Measurements from ENCODE around the gene IGSF10.
"Not testable (repeated sequence)": the region's sequence is repeated elsewhere in the genome, so short reads cannot be mapped to it uniquely, and the experiment has no call there.

The IGSF10 gene

DNA sequence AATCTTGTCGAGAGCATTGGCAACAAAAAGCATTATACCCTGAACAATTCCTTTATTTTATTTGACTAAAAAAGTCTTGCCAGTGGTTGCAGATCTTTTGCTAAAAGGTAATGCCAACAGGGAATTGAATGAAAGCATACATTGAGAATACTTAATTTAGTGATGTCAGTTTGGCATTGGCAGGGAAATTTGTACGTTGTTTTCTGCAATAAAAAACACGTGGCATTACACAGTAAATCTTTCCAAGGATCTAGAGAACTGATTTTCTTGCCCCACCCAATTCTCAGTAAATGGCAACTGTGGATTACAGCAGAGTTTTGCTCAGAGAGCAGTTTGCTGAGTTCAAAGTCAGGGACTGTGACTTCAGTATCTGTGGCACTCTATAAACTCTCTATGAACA lies 38.3 kb upstream of the IGSF10 start:
- TF ChIP-seq, protein P1, sequence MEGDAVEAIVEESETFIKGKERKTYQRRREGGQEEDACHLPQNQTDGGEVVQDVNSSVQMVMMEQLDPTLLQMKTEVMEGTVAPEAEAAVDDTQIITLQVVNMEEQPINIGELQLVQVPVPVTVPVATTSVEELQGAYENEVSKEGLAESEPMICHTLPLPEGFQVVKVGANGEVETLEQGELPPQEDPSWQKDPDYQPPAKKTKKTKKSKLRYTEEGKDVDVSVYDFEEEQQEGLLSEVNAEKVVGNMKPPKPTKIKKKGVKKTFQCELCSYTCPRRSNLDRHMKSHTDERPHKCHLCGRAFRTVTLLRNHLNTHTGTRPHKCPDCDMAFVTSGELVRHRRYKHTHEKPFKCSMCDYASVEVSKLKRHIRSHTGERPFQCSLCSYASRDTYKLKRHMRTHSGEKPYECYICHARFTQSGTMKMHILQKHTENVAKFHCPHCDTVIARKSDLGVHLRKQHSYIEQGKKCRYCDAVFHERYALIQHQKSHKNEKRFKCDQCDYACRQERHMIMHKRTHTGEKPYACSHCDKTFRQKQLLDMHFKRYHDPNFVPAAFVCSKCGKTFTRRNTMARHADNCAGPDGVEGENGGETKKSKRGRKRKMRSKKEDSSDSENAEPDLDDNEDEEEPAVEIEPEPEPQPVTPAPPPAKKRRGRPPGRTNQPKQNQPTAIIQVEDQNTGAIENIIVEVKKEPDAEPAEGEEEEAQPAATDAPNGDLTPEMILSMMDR (IDR thresholded peaks at IDR 0.05) = no peak
- H3K27ac ChIP-seq = no peak overlapping the region
- no peak overlapping the region for H3K4me3 ChIP-seq
- DNase-seq (ENCODE audit: low spot score) = no peak

DNA sequence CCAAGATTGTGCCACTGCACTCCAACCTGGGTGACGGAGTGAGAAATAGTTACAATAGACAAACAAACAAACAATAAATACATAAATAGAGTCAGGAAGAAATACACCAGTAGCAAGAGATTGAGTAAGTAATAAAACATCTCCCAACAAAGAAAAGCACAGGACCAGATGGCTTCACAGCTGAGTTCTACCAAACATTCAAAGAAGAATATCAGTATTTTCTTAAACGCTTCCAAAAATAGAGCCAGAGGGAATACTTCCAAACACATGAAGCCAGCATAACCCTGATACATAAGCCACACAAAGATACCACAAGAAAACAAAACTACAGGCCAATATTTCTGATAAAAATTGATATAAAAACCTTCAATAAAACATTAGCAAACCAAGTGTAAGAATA lies 30.7 kb upstream of the IGSF10 start:
- H3K27ac ChIP-seq = no peak overlapping the region
- TF ChIP-seq, protein P1 (IDR thresholded peaks at IDR 0.05) = no peak

DNA sequence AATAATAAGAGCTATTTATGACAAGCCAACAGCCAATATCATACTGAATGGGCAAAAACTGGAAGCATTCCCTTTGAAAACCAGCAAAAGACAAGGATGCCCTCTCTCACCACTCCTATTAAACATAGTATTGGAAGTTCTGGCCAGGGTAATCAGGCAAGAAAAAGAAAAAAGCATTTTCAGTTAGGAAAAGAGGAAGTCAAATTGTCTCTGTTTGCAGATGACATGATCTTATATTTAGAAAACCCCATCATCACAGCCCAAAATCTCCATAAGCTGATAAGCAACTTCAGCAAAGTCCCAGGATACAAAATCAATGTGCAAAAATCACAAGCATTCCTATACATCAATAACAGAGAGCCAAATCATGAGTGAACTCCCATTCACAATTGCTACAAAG lies 27.0 kb upstream of the IGSF10 start:
- DNase-seq (ENCODE audit: low spot score); H3K4me3 ChIP-seq; H3K27ac ChIP-seq: not testable (repeated sequence)

More for the DNA sequence above, 30.7 kb upstream of the IGSF10 start:
- no peak overlapping the region for H3K4me3 ChIP-seq
- DNase-seq (ENCODE audit: low spot score) = no peak

DNA sequence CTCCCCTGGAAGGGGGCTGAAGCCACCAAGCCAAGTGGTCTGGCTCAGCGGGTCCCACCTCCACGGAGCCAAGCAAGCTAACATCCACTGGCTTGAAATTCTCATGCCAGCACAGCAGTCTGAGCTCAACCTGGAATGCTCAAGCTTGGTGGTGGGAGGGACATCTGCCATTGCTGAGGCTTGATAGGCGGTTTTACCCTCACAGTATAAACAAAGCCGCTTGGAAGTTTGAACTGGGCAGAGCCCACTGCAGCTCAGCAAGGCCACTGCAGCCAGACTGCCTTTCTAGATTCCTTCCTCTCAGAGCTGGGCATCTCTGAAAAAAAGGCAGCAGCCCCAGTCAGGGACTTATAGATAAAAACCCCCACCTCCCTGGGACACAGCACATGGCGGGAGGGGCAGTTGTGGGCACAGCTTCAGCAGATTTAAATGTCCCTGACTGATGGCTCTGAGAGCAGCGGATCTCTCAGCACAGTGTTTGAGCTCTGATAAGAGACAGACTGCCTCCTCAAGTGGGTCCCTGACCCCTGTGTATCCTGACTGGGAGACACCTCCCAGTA lies 23.2 kb upstream of the IGSF10 start:
- DNase-seq (ENCODE audit: low spot score) = no peak
- H3K27ac ChIP-seq = no peak overlapping the region
- TF ChIP-seq, protein P1 (IDR thresholded peaks at IDR 0.05) = no peak
- no peak overlapping the region for H3K4me3 ChIP-seq

DNA sequence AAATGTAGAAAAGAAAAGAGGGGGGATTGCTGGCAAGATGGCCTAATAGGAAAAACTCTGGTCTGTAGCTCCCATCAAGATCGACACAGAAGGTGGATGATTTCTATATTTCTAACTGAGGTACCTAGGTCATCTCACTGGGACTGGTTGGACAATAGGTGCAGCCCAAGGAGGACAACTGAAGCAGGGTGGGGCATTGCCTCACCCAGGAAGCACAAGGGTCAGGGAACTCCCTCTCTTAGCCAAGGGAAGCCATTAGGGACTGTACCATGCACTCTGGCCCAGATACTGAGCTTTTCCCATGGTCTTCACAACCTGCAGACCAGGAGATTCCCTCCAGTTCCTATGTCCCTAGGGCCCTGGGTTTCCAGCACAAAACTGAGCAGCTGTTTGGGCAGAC lies 22.6 kb upstream of the IGSF10 start:
- TF ChIP-seq, protein P1 (IDR thresholded peaks at IDR 0.05) = no peak
- no peak for DNase-seq (ENCODE audit: low spot score)

DNA sequence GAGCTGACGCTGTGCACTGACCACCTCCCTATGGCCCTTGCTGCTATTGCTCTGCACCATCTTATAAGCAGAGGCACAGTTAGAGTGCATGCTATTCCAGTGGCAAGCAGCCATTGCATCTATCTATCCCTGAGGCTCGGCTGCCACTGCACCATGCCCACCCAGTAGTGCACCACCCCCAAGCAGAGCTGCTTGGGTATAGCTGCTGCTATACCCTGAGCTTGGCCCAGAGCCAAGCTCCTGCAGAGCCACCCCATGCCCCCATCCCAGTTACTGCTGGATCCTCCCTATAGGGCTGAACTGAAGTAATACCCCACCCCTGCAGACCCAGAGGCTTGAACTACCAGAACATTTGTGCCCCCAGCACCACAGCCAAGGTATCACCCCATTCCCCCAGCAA lies 19.6 kb upstream of the IGSF10 start:
- Histone ChIP-seq H3K4me3 (no peak overlapping the region), H3K27ac (no peak overlapping the region)
- TF ChIP-seq, protein P1 (IDR thresholded peaks at IDR 0.05) = no peak
- DNase-seq (ENCODE audit: low spot score) = no peak

More for the DNA sequence above, 22.6 kb upstream of the IGSF10 start:
- Histone ChIP-seq H3K27ac (no peak overlapping the region), H3K4me3 (no peak overlapping the region)

DNA sequence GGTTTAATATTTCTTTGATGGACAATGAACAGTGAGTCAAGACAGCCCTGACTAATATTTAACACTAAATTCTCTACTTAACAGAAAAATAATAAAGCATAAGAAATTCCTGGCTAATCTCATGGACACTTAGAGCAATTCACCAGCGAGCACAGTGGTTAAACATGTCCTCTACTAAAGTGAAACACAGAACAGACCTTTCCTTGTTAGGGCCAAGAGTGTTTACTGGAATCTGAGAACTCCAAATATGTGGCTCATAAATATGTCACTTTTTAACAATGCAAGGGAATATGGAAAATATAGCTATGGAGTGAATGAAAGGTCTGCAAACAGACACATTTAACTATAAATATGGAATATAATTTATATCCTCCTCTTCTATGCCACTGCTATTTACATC lies 18.6 kb upstream of the IGSF10 start:
- TF ChIP-seq, protein P1 (IDR thresholded peaks at IDR 0.05) = no peak
- Histone ChIP-seq H3K27ac (no peak overlapping the region), H3K4me3 (no peak overlapping the region)
- no peak for DNase-seq (ENCODE audit: low spot score)

DNA sequence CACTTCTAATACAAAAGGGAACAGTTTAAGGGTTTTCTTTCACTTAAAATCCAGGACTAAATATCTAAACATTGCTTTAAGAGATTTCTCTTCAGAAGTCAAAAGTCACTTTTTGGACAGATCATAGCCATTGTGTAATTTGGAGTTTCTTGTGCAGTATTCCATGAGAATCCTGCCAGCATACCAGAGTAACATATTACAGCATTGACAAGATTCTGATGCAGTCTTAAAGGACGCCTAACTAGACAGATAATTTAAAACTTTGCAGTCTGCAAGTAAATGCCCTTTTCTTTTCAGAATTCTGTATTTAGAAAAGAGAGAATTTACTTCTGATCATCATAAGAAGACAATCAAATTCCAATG lies 17.5 kb upstream of the IGSF10 start:
- TF ChIP-seq, protein P1 (IDR thresholded peaks at IDR 0.05) = no peak
- Histone ChIP-seq H3K4me3 (no peak overlapping the region), H3K27ac (no peak overlapping the region)
- DNase-seq (ENCODE audit: low spot score) = no peak
